Mucosa of gallbladder (tissue), 1 donor: ENCODE data around the gene ZNF717. TPM values are rescaled to one million over a fixed set of nuclear protein-coding genes. Genes with fewer than 3 reads are reported as not detected.
"Not testable (repeated sequence)": the region's sequence is repeated elsewhere in the genome, so short reads cannot be mapped to it uniquely, and the experiment has no call there.

Experiments
- DNase-seq: peaks from one replicate; pipeline ENCODE4 v3.0.0-alpha.2; 2020; ENCODE audit warnings: low spot score
- total RNA-seq: library from RNA; stranded (reverse); gene quantifications from one replicate; pipeline ENCODE4 v1.2.1, GENCODE V29; 2021
- donor health status: DM: no; HTN: no; CAD: no.

ZNF717 gene
- total RNA-seq, result 18.2 TPM

DNA sequence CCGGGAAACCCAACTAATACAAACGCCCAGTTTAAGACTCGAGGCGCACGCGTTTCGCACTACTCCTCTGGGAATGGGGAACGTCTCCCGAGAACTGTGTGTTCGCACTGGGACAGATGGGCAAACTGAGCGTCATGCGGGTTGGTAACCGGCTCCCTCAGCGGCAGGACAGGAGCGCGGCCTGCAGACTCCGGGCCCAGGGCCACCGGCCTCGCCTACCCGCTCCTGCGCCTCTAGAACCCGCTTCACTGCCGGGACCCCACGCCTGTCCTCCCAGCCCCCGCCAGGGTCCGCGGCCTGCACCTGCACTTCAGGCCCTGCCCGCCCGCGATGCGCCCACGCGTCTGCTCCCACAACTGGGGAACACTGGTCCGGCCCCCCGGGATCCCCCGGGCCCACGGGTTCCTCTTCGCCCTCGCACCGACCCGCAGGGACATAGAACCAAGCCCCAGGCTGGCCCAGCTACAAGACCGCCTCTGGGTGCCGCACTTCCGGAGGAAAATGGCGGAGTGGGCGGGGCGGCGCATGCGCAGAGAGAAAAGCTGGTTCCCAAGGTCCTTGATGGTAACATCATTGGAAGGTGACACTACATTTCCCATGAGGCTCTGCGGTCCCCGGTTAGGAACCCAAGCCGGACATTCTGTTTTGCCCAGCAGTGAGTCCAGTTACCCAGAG, at the start of gene ZNF717:
ZNF717 (minus strand) TSS at position 469 of the 675 bp plus-strand sequence. CDS start 2,187 bp downstream, outside the sequence.
- peak; percentile 98 for DNase-seq

GRCh38 chr3:75831076-75831475, 45.7 kb upstream of the ZNF717 start:
- not testable (repeated sequence) for DNase-seq

- not testable (repeated sequence) for DNase-seq
Measured at GRCh38 chr3:75818019-75818418, 32.7 kb upstream of the ZNF717 start.

DNA sequence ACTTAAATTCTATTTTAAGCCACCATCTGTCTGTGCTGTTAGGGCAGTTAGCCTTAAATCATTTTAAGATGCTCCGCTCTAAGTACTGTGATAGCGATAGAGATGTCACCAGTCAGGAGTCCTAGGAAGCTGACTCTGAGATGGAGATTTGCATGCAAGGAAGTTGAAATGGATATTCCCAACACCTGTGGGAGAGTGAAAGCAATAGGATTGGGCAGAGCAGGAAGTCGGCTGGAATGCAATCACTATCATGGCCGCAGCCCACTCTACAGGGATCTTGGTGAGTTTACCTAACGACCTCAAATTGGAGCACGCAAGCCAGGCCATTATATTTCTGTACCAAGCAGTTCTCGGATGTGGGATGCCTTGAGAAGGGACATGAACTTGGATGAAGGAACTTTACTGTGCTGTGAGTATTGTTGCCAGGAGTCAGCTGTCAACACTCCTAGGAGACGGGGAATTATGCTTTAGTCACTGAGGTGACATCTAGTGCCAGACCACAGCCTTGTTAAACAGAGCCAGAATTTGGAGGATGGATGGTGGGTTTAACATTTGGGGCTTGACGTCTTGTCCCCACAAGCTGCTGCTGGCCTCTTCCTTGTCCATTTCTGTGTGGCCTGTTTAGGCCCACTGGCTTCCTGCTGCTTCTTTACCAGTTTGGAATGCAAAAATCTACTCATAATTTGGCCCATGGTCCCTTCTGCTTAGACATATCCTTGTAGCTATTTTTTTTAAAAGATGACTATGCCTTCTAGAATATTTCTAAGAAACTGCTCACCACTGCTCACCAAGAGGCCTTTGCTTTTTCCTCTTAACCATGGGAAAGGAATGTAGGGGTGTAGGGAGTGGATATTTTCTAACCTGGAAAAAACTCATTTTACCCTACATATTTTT, 31.2 kb upstream of the ZNF717 start:
- not testable (repeated sequence) for DNase-seq

DNA sequence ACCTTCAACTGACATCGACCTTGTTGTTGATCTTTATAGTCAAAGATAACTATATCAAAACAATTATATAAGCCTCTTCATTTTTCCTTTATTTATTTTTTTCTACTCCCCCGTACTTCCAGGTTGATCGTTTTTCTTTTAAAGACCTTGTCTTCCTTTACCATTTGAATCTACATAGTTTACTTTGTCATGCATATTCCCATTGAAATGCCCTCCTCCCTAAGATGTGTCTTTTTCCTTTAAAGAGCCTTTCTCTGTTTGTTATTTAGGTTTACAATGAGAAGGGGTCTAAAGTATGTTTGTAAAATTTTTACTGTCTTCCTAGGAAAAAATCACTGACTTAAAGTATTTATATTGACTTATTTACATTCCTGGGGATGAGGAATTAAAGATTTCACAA, 29.4 kb upstream of the ZNF717 start:
- DNase-seq, result no peak

DNA sequence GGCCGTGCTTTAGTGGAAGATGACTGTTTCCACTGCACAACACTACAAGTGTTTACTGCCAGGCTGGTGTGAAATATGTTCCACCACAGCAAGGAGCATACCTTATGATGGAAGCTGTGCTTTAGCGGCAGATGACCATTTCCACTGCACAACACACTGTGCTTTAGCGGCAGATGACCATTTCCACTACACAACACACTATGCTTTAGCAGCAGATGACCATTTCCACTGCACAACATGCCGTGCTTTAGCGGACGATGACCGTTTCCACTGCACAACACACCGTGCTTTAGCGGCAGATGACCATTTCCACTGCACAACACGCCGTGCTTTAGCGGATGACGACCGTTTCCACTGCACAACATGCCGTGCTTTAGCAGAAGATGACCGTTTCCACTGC, 2.8 kb downstream of the ZNF717 start:
- DNase-seq, result no peak

DNA sequence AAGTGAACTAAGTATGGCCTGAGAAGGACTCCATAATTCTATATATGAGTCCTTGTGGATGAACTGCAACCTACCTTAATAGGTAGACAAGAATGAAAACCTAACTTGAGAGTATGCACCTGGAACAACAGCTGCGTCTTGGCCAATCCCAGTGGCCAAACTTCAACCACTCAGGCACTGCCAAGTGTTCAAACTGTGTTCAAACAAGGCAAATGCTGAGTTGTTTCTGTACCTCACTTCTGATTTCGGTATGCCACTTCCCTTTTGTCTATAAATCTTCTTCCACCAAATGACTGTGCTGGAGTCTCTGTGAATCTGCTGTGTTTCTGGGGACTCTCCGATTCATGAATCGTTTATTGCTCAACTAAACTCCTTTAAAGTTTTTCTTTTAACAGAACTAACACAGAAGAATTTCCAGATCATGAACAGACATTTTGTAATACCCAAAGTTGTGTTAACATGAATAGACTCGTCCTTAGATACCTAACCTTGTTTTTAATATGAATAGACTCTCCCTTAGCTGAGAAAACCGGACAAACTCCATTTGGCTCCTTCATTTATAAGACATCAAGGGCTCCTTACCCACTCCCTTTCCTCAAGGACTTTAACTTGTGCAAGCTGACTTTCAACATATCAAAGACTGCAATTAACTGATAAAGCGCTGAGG, 4.1 kb downstream of the ZNF717 start:
- no peak for DNase-seq

- not testable (repeated sequence) for DNase-seq
Measured at GRCh38 chr3:75777742-75778141, 7.6 kb downstream of the ZNF717 start.

DNA sequence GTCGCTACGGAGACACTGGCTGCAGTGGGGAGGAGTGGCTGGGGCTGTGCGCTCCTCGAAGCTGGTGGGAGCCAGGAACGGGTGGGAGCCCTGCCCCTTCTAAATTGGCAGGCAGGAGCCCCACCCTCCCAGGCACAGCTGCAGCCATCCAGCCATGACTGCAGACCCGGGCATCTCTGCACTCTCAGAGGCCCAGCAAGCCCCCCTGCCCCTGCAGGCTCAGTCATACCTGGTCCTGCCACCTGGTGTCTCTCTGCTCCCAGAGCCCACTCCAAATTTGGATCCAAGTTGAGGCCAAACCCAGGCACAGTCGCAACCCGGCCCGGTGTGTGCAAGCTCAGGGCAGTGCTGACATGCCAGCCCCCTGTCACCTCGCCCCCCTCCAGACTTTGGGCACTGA, 13.7 kb downstream of the ZNF717 start:
- DNase-seq, result not testable (repeated sequence)

- no peak for DNase-seq
Measured at GRCh38 chr3:75768303-75769017, 16.9 kb downstream of the ZNF717 start.

DNA sequence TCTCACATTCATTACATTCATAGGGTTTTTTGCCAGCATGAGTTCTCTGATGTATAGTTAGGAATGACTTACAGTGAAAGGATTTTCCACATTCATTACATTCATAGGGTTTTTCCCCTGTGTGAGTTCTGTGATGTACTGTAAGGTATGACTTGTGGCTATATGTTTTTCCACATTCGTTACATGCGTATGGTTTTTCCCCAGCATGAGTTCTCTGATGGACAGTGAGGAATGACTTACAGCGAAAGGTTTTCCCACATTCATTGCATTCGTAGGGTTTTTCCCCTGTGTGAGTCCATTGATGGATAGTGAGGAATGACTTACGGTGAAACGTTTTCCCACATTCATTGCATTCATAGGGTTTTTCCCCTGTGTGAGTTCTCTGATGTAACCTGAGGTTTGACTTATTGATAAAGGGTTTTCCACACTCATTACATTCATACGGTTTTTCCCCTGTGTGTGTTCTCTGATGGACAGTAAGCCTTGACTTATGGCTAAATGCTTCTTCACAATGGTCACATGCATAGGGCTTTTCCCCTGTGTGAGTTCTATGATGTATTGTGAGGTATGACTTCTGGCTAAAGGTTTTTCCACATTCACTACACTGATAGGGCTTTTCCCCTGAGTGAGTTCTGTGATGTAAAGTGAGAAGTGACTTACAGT, 47.4 kb downstream of the ZNF717 start:
- DNase-seq, result no peak

- no peak for DNase-seq
Measured at GRCh38 chr3:75727985-75728384, 57.4 kb downstream of the ZNF717 start.

DNA sequence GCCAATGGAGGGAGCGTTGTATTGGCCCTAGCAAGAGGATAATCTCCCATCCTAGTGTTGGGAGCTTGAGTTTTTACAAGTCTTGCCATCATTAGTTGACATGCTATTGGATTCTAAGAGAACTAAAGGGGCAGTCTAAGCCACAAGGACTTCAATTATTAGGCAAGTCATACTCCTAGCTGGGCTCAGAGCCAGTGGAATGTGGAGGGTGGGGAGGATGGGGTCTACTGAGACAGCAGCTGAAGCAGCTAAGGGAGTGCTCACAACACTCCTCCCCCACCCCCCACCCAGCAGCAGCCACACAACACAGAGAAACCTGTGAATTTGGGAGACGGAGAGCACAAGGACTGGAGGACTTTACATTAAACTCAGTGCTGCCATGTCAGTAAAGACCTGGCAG, 93.3 kb downstream of the ZNF717 start:
- DNase-seq, result no peak

DNA sequence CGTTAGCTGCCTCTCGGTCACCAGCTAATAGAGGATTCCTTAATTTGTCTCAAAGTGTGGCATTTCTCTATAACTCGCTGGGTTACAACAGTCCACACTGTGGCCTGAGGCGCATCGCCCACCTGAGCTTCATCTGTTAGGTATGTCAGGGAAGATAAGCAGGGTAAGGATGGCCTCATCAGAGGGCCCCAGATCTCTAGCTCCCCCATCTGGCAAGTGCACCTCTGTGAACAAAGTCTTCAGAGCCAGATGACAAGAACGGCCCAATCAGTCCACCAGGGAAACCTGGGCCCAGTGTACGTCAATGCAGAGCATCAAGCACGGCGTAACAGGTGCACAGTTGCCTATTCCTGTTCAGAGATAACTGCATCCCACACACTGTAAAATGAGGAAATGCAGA, 98.0 kb downstream of the ZNF717 start:
- DNase-seq, result no peak

Other genes starting within 250 kb of the ZNF717 start
- gene FRG2C, start 121.2 kb downstream of the ZNF717 start, total RNA-seq, result not detected